ENCODE results near the gene ARHGEF17.

GRCh38 chr11:73321604-73322381 lies 13.7 kb downstream of the ARHGEF17 start:
- TF ChIP-seq YY1 (IDR thresholded peaks at IDR 0.05; ENCODE audit: insufficient read depth, insufficient read length) (no peak), SUZ12 (IDR thresholded peaks at IDR 0.05; ENCODE audit: extremely low read depth, insufficient read depth, insufficient read length) (no peak), ZNF274 (IDR thresholded peaks at IDR 0.05; ENCODE audit: low read depth, low read length) (no peak)
